Aorta (tissue), 5 donors: ENCODE data around the gene MACF1. TPM values are rescaled to one million over a fixed set of nuclear protein-coding genes. Genes with fewer than 3 reads are reported as not detected.

Experiments
- ATAC-seq: fragments of 200-7000 bp; cut with Tn5 transposase; one replicate; pipeline ENCODE4 v1.9.1; 2022; ENCODE audit warnings: moderate library complexity; ENCODE audit not compliant: low FRiP score
- DNase-seq, 2 donors: peaks; one replicate each; pipeline ENCODE4 v3.0.0-alpha.2; 2020
- H3K27ac ChIP-seq, 2 donors: one replicate each; pipeline ENCODE4 v1.5.1; 2013; ENCODE audit warnings: low read length in 2 of 2, mild to moderate bottlenecking in 2 of 2, moderate library complexity in 2 of 2, control low read depth in 1 of 2, inconsistent platforms in 1 of 2, low read depth in 1 of 2
- H3K27me3 ChIP-seq, 2 donors: one replicate each; pipeline ENCODE4 v1.6.1; 2013; ENCODE audit warnings: control low read depth in 1 of 2, low read length in 1 of 2, mild to moderate bottlenecking in 1 of 2, moderate library complexity in 1 of 2; ENCODE audit not compliant: insufficient read depth in 2 of 2, control insufficient read depth in 1 of 2
- H3K36me3 ChIP-seq, 2 donors: one replicate each; pipeline ENCODE4 v1.6.1; 2013; ENCODE audit warnings: control low read depth in 1 of 2, low read length in 1 of 2, mild to moderate bottlenecking in 1 of 2; ENCODE audit not compliant: insufficient read depth in 2 of 2, control insufficient read depth in 1 of 2
- H3K4me1 ChIP-seq, 2 donors: one replicate each; pipeline ENCODE4 v1.6.1; 2013; ENCODE audit warnings: low read length in 2 of 2, control low read depth in 1 of 2, mild to moderate bottlenecking in 1 of 2, moderate library complexity in 1 of 2; ENCODE audit not compliant: insufficient read depth in 2 of 2, control insufficient read depth in 1 of 2
- H3K4me3 ChIP-seq, 2 donors: one replicate each; pipeline ENCODE4 v1.5.1; 2013; ENCODE audit warnings: low read length in 2 of 2, control low read depth in 1 of 2, mild to moderate bottlenecking in 1 of 2
- H3K9me3 ChIP-seq: one replicate; pipeline ENCODE4 v1.6.1; 2013; ENCODE audit warnings: mild to moderate bottlenecking, low read length; ENCODE audit not compliant: control insufficient read depth
- WGBS, 2 donors: extraction: QIAGEN DNeasy Blood & Tissue Kit; methylation state at CpG; one replicate each; pipeline ENCODE4 v1.1.7; 2013; 5-methylcytosine and 5-hydroxymethylcytosine counted together
- intact Hi-C, 2 donors: fragments of 100-400 bp; cut with DNase I; formaldehyde crosslinking; loops; one replicate each; pipeline versions ENCODE4 v1.14.2 to v1.15.0; 2022
- polyA plus RNA-seq, 2 donors: library from polyadenylated mRNA; stranded (reverse); fragments of 200-250 nt; gene quantifications; one replicate each; pipeline ENCODE4 v1.2.3, GENCODE V29; 2013
- total RNA-seq, 2 donors: library from RNA; stranded (reverse); fragmentation: NEBNext Ultra II Directional; extraction: Animal tissue kit (Norgen Biotek cat#: 25700); gene quantifications; one replicate each; pipeline ENCODE4 v1.2.1, GENCODE V29; 2021
- donor health status: healthy with polysubstance abuse.
- donor health status: Bipolar disorder and iron deficiency.
- donor health status: DM: no; HTN: no; CAD: no.
- donor health status: DM: no; HTN: no; CAD: no.
- donor health status: DM: yes; HTN: yes; CAD: no.

MACF1 gene
- total and polyA plus RNA-seq, 4 donors: 38.9 to 785 (median 386) TPM

DNA sequence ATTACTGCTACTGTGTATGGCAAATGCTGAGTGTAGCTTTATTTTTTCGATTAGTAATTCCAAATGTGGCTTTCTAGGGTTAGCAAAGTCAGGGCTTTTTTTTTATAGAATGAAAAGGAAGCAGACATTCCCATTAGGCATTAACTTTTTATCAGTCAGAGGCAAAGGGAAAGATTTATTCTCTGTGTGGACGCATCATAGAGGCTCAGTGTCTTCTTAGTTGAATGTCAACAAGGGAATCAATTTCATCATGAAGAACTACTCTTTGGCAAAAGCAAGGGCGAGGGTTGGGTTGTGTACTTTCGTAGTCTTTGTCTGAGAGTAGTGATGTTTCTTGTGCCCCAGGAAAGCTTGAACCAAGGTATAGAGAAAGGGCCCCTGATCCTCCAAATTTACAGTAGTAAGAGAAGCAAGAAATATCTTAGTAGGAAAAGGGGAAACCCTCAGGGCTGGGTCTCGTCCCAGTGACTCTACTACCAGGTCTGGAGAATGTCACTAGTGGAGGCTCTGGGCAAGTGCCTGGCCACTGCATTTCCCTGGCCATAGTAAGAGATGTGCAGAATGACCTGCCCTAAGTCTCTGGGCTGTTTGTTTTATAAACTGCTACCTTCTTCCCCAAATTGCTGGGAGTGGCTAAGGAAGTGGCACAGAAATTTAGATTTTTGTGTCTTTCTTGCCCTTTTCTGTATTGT is 30.0 kb upstream of the MACF1 start:
- Histone ChIP-seq H3K4me1 (peaks cover 7 to 13% of the 10 kb centered on the region in 2 donors), H3K27me3 (no peaks in the 10 kb centered on the region), H3K36me3 (no peaks in the 10 kb centered on the region), H3K4me3 (no peak overlapping the region), H3K9me3 (no peaks in the 10 kb centered on the region), H3K27ac (peak overlapping the region; percentile 79 to 93)
- ATAC-seq: no peak
- no peak for DNase-seq
- 60% methylated on average over 5 of the region's 5 CpGs for WGBS, 2 donors
- intact Hi-C loops: loop anchor here in 1 of 2 donors (5.0 kb wide), 1 partner anchor 67 kb away; no protein-coding TSS in a partner anchor

GRCh38 chr1:39177706-39178105 is 26.8 kb upstream of the MACF1 start:
- WGBS, 2 donors: 95 to 97% methylated on average over 3 of the region's 3 CpGs
- intact Hi-C loops: no loop called here
- Histone ChIP-seq H3K4me3 (no peak overlapping the region), H3K27ac (no peak overlapping the region), H3K36me3 (no peaks in the 10 kb centered on the region), H3K4me1 (peaks cover 4 to 10% of the 10 kb centered on the region in 2 donors), H3K27me3 (no peaks in the 10 kb centered on the region), H3K9me3 (no peaks in the 10 kb centered on the region)
- DNase-seq: no peak
- no peak for ATAC-seq

- H3K27ac ChIP-seq: peak overlapping the region in 1 of 2 donors; percentile 54
- peaks cover 2 to 5% of the 10 kb centered on the region in 2 donors for H3K4me1 ChIP-seq
- H3K27me3 ChIP-seq: no peaks in the 10 kb centered on the region
- intact Hi-C loops: no loop called here
- H3K4me3 ChIP-seq: no peak overlapping the region
- 36% methylated on average over 6 of the region's 6 CpGs for WGBS, 2 donors
- DNase-seq (no peak), ATAC-seq (no peak)
- H3K9me3 ChIP-seq: no peaks in the 10 kb centered on the region
- H3K36me3 ChIP-seq: no peaks in the 10 kb centered on the region
These were observed 25.7 kb upstream of the MACF1 start for GRCh38 chr1:39178541-39179431.

DNA sequence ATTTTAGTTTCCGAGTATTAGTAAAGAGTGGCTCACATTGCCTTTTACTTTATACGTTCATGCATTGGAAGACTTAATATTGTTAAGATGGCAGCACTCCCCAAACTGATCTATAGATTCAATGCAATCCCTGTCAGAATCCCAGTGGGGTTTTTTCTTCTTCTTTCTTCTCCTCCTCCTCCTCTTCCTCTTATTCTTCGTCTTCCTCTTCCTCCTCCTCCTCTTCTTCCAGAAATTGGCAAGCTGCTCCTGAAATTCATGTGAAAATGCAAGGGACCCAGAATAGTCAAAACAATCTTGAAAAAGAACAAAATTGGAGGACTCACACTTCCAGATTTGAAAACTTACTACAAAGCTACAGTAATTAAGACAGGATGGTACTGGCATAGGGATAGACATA is 23.2 kb upstream of the MACF1 start:
- no peaks in the 10 kb centered on the region for H3K9me3 ChIP-seq
- ATAC-seq (no peak), DNase-seq (no peak)
- no peaks in the 10 kb centered on the region for H3K36me3 ChIP-seq
- H3K4me1 ChIP-seq: peaks cover 0 to 2% of the 10 kb centered on the region in 2 donors
- H3K4me3 ChIP-seq: no peak overlapping the region
- no peak overlapping the region for H3K27ac ChIP-seq
- WGBS, 2 donors: 51 to 56% methylated on average over 3 of the region's 3 CpGs
- intact Hi-C loops: no loop called here
- H3K27me3 ChIP-seq: no peaks in the 10 kb centered on the region

DNA sequence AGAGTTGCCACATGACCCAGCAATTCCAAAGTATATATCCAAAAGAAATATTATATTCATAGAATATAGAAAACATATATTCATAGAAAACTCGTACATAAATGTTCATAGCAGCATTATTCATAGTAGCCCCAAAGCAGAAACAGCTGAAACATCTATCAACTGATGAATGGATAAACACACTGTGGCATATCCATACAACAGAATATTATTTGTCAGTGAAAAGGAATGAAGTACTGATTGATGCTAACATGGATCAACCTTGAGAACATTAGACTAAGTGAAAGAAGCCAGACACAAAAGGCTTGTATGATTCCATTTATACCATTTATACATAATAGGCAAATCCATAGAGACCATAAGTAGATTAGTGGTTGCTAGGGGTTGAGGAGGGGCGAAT is 21.7 kb upstream of the MACF1 start:
- Histone ChIP-seq H3K4me1 (peaks cover 0 to 2% of the 10 kb centered on the region in 2 donors), H3K9me3 (no peaks in the 10 kb centered on the region), H3K27ac (no peak overlapping the region), H3K36me3 (no peaks in the 10 kb centered on the region), H3K27me3 (no peaks in the 10 kb centered on the region), H3K4me3 (no peak overlapping the region)
- WGBS, 2 donors: 95 to 96% methylated on average over 2 of the region's 2 CpGs
- DNase-seq (no peak), ATAC-seq (no peak)
- intact Hi-C loops: no loop called here

DNA sequence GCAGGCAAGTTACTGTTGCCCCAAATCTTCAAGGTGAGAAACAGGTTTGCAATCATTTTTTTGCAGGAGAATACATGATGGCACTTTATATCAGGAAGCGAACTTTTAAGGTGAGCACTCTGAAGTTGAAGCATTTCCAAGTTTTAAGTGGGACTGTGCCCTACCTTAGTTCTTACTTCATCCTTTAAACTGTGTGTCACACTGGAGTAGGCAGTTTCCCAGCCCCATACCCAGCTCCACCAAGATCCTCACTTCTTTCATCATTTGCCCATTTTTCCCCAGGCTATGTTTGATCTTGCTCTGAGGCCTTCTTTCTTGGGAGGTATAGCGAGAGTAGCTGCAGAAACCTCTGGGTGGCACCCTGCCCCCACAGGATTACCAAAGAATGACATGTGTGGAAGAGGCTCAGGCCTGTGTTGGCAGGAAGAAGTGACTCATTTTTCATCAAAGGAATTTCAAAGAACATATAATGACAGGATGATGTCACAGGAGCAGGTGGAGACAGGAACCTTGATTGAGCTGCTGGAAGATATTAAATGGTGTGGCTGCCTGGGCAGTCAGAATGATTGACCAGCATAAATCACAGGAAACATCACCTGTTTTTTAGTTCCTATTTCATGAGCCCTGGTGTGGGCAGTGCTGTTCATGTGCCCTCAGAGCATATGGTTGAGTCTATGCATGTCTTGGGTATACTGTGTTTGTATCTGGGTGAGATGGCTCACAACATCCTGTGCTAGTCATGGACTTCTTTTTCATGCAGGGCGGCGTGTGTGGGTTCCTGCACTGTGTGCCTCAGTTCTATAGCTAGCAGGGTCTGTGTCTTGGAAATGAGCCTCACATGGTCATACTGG is 20.8 kb upstream of the MACF1 start:
- Histone ChIP-seq H3K27me3 (no peaks in the 10 kb centered on the region), H3K4me1 (no peaks in the 10 kb centered on the region), H3K4me3 (no peak overlapping the region), H3K36me3 (no peaks in the 10 kb centered on the region), H3K9me3 (no peaks in the 10 kb centered on the region), H3K27ac (no peak overlapping the region)
- ATAC-seq (peak; percentile 58), DNase-seq (peak; percentile 67 to 80)
- intact Hi-C loops: no loop called here
- 85% methylated on average over 4 of the region's 4 CpGs for WGBS, 2 donors

- Histone ChIP-seq H3K4me3 (no peak overlapping the region), H3K27me3 (no peaks in the 10 kb centered on the region), H3K4me1 (no peaks in the 10 kb centered on the region), H3K27ac (no peak overlapping the region), H3K9me3 (no peaks in the 10 kb centered on the region), H3K36me3 (no peaks in the 10 kb centered on the region)
- DNase-seq (no peak), ATAC-seq (no peak)
- 98 to 99% methylated on average over 3 of the region's 3 CpGs for WGBS, 2 donors
- intact Hi-C loops: no loop called here
These were observed 20.1 kb upstream of the MACF1 start for GRCh38 chr1:39184354-39184818.

- no peak for ATAC-seq
- Histone ChIP-seq H3K27ac (no peak overlapping the region), H3K9me3 (no peaks in the 10 kb centered on the region), H3K4me3 (no peak overlapping the region), H3K27me3 (no peaks in the 10 kb centered on the region), H3K4me1 (peaks cover 0 to 2% of the 10 kb centered on the region in 2 donors), H3K36me3 (no peaks in the 10 kb centered on the region)
- WGBS, 2 donors: 88 to 89% methylated on average over 3 of the region's 3 CpGs
- DNase-seq: no peak
- intact Hi-C loops: no loop called here
These were observed 17.0 kb upstream of the MACF1 start for GRCh38 chr1:39187275-39188046.
